Activated CD8-positive, alpha-beta memory T cell treated with anti-CD3 and anti-CD28 coated beads, Interleukin-2, amount 50 U/mL, for 1 hour (primary cell): ENCODE measurements around the gene CDH13.

Experiments used
- DNase-seq: peaks from one replicate; pipeline ENCODE4 v3.0.0-alpha.2; 2020; ENCODE audit errors: extremely low read depth

CDH13 gene

DNA sequence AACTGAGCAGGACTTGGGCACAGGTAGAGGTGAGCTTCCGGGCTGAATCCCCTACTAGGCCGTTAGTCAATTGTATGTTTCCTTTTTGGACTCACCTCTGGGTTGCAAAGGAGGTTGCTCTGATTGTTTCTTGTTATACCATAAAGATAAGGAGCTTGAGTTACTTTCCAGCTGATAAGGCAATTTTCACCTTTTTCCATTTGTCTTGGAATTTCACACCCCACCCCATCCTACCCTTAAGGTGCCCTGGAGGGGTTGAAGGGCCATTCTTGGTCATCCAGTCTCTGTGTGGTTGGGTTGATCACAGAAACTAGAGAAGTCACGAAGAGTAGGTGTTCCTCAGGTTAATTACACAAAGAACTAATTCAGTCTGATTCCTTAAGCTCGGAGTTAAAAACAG, 162.2 kb downstream of the CDH13 start:
- no peak for DNase-seq

- DNase-seq, result no peak
Observed at GRCh38 chr16:82792693-82793092, 165.9 kb downstream of the CDH13 start.

- DNase-seq, result no peak
Observed at GRCh38 chr16:82793528-82794245, 166.9 kb downstream of the CDH13 start.

DNA sequence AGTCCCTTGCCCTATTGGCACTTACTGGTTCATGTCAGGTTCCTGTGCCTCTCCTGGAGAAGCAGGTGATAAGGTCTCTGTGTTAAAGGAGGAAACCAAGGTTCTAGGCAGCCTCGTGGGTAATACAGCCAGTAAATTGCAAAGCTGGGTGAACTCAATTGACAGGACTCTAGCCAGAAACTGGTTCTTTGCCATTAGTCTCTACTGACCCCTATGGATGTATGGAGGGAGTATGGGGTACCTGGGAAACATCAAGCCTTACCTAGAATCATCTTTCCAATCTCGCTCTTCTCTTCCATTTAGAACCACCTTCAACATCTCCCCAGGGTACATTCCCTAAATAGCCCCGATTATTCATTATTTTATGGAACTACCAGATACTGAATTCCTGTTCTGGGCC, 169.3 kb downstream of the CDH13 start:
- no peak for DNase-seq

GRCh38 chr16:82801361-82801760, 174.6 kb downstream of the CDH13 start:
- no peak for DNase-seq

DNA sequence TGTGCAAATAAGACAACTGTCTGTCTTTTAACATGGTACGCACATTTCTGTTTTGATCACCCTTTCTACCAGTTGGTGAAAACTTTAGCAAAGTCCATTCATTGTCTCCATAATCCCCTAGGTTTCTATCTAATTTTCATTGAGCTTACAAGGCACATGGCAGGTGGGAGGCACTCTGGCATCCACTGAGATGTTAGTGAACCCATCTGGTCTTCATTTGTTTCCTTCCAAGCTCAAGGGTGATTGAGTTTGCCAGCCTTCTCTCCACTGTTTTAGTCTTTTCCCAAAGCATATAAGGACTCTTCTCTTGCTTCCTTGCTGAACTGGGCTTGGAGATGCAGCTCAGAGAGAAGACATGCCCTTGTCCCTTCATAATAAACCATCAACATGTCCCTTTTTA, 179.1 kb downstream of the CDH13 start:
- no peak for DNase-seq

DNA sequence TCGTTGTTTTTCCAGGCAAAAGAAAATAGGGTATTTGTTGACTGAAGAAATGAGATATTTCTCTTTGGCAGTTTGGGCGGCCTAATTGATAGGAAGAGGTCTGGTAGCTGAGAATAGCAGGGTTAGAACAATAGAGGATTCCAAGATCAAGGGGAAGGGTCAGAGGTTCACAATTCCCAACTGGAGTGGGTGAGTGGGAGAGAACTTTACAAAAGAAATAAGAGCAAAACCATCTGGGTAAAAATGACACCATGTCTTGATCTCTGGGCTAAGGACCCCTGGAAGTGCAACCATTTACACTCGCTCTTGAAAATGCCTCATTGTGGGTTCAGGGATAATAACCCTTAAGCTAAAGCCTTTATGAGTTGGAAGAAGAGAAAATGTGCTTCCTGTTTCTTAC, 180.5 kb downstream of the CDH13 start:
- no peak for DNase-seq

GRCh38 chr16:82808036-82808435, 181.3 kb downstream of the CDH13 start:
- no peak for DNase-seq

- no peak for DNase-seq
Observed at GRCh38 chr16:82810077-82810476, 183.3 kb downstream of the CDH13 start.

GRCh38 chr16:82814059-82814458, 187.3 kb downstream of the CDH13 start:
- DNase-seq, result no peak

GRCh38 chr16:82819286-82819685, 192.5 kb downstream of the CDH13 start:
- DNase-seq, result no peak

GRCh38 chr16:82820855-82821254, 194.1 kb downstream of the CDH13 start:
- DNase-seq, result no peak

DNA sequence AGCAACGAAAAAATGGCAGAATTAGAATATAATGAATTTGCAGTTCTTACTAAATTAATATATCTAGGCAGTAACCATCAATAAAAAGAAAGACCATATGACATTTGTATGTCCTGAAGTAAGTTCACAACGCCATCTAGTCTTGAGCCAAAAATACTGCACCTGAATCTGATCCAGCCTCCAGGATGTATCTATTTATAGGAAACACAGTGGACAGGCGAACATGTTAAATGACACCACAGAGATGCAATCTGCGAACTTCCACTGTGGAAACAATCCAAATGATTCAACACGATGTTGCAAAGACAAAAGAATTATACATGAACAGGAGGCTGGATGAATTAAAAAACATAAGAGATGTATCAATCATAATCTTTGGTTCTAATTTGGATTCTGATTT, 197.6 kb downstream of the CDH13 start:
- DNase-seq, result no peak

DNA sequence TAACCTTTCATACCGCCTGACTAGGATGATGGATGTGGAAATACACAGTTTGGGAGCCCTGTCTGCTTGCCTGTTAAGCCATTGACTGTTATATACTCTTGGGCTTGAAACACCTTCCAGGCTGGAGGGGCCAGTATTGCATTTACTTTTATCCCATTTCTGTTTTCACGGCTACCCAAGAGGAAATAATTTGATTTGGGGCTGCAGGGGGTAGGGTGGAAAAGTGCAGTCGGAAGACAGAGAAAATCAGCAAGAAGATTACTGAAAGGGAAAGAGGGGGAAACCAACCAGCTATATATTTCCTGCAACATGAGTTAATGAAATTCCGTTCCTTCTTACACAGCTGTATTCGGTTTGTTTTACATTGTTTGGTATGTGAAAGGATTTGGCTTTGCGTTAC, 202.5 kb downstream of the CDH13 start:
- DNase-seq, result no peak

GRCh38 chr16:82830944-82831343, 204.2 kb downstream of the CDH13 start:
- DNase-seq, result no peak

GRCh38 chr16:82832821-82833220, 206.1 kb downstream of the CDH13 start:
- no peak for DNase-seq

- no peak for DNase-seq
Observed at GRCh38 chr16:82833378-82833993, 206.7 kb downstream of the CDH13 start.

GRCh38 chr16:82834151-82834815, 207.5 kb downstream of the CDH13 start:
- no peak for DNase-seq

- no peak for DNase-seq
Observed at GRCh38 chr16:82835487-82836155, 208.9 kb downstream of the CDH13 start.

DNA sequence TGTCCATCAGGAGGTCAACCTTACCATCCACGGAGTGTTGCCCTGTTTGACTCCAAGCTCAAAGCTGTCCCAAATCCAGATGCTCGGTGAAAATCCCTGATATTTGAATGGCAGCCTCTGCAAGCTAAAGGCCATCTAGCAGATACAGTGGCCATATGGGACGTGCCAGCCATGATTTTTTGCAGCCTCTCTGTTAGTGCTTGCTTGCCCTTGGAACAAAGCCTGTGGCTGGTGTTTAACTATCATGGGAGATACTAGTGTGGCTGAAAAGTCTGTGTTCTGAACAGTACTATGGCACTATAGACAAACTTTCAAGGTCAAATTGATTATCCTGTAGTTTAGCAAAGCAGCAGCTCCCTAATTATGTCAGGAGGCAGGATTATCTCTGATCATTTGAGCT, 214.3 kb downstream of the CDH13 start:
- no peak for DNase-seq

DNA sequence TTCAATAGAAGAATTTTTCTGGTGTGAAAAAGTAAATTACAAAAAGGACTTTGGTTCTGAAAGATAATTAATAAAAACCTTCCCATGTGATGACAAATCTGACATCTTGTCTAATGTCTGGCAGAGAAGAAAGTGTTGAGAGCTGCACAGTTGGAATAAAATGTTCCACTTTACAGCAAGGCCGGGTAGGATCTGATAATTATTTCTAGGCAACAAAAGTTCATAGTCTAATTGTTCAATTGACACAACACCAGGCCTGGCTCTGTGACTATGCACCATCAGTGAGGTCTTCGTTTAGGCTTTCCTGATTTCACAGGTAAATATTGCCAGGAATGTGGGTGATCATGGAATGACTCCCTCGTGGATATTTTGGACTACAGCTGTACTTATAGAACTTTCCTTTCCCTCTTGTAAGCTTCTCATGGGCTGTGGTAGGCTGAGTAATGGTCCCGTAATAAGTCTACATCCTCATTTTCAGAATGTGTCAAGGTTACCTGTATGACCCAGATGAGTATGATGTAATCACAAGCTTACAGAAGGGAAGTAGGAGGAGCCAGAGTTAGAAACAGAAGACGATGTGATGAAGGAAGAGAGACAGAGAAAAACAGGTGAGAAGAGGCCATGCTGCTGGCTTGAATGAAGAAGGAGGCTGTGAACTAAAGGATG, 217.0 kb downstream of the CDH13 start:
- DNase-seq, result no peak

GRCh38 chr16:82845116-82845515, 218.3 kb downstream of the CDH13 start:
- no peak for DNase-seq
